Prostate gland (tissue), 2 donors: Measurements from ENCODE around the gene ZSWIM5.

ENCODE experiments used
- POLR2A ChIP-seq: fragments of 450-650 bp; IDR thresholded peaks from one replicate; pipeline ENCODE4 v1.6.1; 2016; ENCODE audit warnings: antibody characterized with exemption, mild to moderate bottlenecking
- POLR2AphosphoS5 ChIP-seq: sonication (generic); formaldehyde crosslinking; IDR thresholded peaks from one replicate; pipeline ENCODE4 v1.6.1; 2017; ENCODE audit warnings: antibody characterized with exemption
- TF ChIP-seq, protein P1 (sequence below), 4 experiments: fragments of 200-600 bp in 2 of 4; fragments of 450-650 bp in 2 of 4; sonication (generic) in 2 of 4; IDR thresholded peaks; 1 replicate in 3 of 4; 2 replicates in 1 of 4; pipeline ENCODE4 v1.5.1; 2016 to 2019; ENCODE audit warnings: antibody characterized with exemption in 4 of 4, mild to moderate bottlenecking in 2 of 4, moderate library complexity in 2 of 4

- TF ChIP-seq POLR2A = no peak
- TF ChIP-seq, protein P1, sequence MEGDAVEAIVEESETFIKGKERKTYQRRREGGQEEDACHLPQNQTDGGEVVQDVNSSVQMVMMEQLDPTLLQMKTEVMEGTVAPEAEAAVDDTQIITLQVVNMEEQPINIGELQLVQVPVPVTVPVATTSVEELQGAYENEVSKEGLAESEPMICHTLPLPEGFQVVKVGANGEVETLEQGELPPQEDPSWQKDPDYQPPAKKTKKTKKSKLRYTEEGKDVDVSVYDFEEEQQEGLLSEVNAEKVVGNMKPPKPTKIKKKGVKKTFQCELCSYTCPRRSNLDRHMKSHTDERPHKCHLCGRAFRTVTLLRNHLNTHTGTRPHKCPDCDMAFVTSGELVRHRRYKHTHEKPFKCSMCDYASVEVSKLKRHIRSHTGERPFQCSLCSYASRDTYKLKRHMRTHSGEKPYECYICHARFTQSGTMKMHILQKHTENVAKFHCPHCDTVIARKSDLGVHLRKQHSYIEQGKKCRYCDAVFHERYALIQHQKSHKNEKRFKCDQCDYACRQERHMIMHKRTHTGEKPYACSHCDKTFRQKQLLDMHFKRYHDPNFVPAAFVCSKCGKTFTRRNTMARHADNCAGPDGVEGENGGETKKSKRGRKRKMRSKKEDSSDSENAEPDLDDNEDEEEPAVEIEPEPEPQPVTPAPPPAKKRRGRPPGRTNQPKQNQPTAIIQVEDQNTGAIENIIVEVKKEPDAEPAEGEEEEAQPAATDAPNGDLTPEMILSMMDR (IDR thresholded peaks at IDR 0.05) = no peak
- TF ChIP-seq POLR2AphosphoS5 = no peak
Measured at GRCh38 chr1:45065083-45065482, 141.3 kb downstream of the ZSWIM5 start.
